T47D (cell line): Measurements from ENCODE around the gene ZNF311.
"Not testable (repeated sequence)": the region's sequence is repeated elsewhere in the genome, so short reads cannot be mapped to it uniquely, and the experiment has no call there.

Experiments used
- DNase-seq, 2 experiments: peaks; one replicate each; pipeline versions ENCODE4 v3.0.0 to v3.0.0-alpha.2; 2011 to 2012; ENCODE audit warnings: low read depth in 1 of 2, low spot score in 1 of 2
- JUND ChIP-seq: IDR thresholded peaks from 2 replicates; pipeline ENCODE4 v1.6.1; 2012; ENCODE audit warnings: low read depth
- in situ Hi-C: cut with HindIII; loops from 2 replicates; pipeline ENCODE4 v1.10.0; 2016; ENCODE audit warnings: low sequenced_read_pairs, low pct_unique_long_range_greater_than_20kb

Gene ZNF311

GRCh38 chr6:28980137-28980851 is 24.8 kb downstream of the ZNF311 start:
- in situ Hi-C loops, result no loop called here
- no peak for TF ChIP-seq JUND
- DNase-seq, result no peak

- in situ Hi-C loops, result no loop called here
- DNase-seq, result no peak
- no peak for TF ChIP-seq JUND
Measured at GRCh38 chr6:28979679-28980078, 25.4 kb downstream of the ZNF311 start.

- no peak for DNase-seq
- in situ Hi-C loops, result no loop called here
- TF ChIP-seq JUND, result no peak
Measured at GRCh38 chr6:28978959-28979561, 26.1 kb downstream of the ZNF311 start.

GRCh38 chr6:28978133-28978491 is 27.0 kb downstream of the ZNF311 start:
- in situ Hi-C loops, result no loop called here

GRCh38 chr6:28977341-28978132 is 27.6 kb downstream of the ZNF311 start:
- no peak for TF ChIP-seq JUND
- DNase-seq, result no peak
- in situ Hi-C loops, result no loop called here

More at GRCh38 chr6:28978133-28978491, 27.0 kb downstream of the ZNF311 start:
- DNase-seq, result peak in 1 of 2 experiments; percentile 59
- no peak for TF ChIP-seq JUND

- no peak for DNase-seq
- in situ Hi-C loops, result no loop called here
- no peak for TF ChIP-seq JUND
Measured at GRCh38 chr6:28976677-28977076, 28.4 kb downstream of the ZNF311 start.

GRCh38 chr6:28974505-28974904 is 30.6 kb downstream of the ZNF311 start:
- DNase-seq, result no peak
- in situ Hi-C loops, result no loop called here
- no peak for TF ChIP-seq JUND

GRCh38 chr6:28970056-28970455 is 35.1 kb downstream of the ZNF311 start:
- DNase-seq, in situ Hi-C loops: not testable (repeated sequence)

GRCh38 chr6:28969129-28969528 is 36.0 kb downstream of the ZNF311 start:
- DNase-seq, result no peak
- TF ChIP-seq JUND, result no peak
- in situ Hi-C loops, result no loop called here

- in situ Hi-C loops, result no loop called here
- TF ChIP-seq JUND, result no peak
Measured at GRCh38 chr6:28968476-28968875, 36.6 kb downstream of the ZNF311 start.

GRCh38 chr6:28965706-28966105 is 39.4 kb downstream of the ZNF311 start:
- TF ChIP-seq JUND, result no peak
- in situ Hi-C loops, result no loop called here
- no peak for DNase-seq

More at GRCh38 chr6:28968476-28968875, 36.6 kb downstream of the ZNF311 start:
- DNase-seq, result no peak

- DNase-seq, result no peak
- in situ Hi-C loops, result no loop called here
- no peak for TF ChIP-seq JUND
Measured at GRCh38 chr6:28960846-28961500, 44.1 kb downstream of the ZNF311 start.

- in situ Hi-C loops, DNase-seq: not testable (repeated sequence)
Measured at GRCh38 chr6:28958561-28959243, 46.4 kb downstream of the ZNF311 start.

GRCh38 chr6:28957795-28958314 is 47.3 kb downstream of the ZNF311 start:
- in situ Hi-C loops, DNase-seq: not testable (repeated sequence)
